NCI-H1436 (cell line): ENCODE data around the gene ROR2.
"Not testable (repeated sequence)": the region's sequence is repeated elsewhere in the genome, so short reads cannot be mapped to it uniquely, and the experiment has no call there.

Experiments used
- DNase-seq: peaks from one replicate; lab custom pipeline; 2025; lab: John Stamatoyannopoulos, UW

ROR2 gene

DNA sequence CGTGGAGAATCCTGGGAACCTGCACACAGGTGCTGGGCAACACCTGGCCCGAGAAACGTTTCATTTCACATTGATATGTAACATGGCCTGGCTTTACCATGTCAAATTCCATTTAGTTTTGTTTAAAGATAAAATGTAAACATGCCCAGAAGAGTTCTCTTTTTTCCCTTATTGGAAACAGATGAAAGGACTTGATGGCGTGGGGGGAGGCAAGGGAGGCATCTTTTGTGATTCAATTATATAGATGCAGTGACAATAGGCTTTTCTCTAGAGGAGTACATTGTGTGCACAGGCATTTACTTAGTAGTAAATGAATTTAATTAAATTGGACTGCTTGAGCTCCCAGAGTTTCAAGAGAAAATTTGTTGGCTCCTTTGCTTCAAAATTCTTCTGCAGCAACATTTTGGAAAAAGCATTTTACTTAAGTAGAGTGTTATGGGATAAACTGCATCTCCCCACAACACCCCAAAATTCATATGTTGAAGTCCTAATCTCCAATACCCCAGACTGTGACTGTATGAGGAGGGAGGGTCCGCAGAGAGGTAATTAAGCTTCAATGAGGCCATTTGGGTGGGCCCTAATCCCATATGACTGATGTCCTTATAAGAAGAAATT lies 272.1 kb downstream of the ROR2 start:
- DNase-seq: no peak

DNA sequence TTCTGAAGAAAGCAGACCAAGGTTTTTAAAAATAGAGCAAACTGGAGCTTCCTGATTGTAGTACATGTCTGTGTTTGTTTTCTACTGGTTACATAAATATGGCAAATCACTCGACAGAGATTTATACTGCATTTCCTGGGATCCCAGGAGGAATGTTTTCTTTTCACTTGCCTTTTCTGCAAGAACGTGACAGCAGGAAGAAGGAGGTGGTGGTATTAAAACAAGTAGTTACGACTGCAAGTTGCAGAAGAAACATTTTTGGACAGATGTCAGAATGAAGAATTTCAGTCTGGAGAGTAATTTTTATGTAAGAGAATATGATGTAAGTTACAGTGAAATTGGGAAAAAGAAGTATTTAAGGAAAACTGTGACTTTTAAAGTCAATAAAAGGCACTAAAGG lies 272.7 kb downstream of the ROR2 start:
- DNase-seq: no peak

DNA sequence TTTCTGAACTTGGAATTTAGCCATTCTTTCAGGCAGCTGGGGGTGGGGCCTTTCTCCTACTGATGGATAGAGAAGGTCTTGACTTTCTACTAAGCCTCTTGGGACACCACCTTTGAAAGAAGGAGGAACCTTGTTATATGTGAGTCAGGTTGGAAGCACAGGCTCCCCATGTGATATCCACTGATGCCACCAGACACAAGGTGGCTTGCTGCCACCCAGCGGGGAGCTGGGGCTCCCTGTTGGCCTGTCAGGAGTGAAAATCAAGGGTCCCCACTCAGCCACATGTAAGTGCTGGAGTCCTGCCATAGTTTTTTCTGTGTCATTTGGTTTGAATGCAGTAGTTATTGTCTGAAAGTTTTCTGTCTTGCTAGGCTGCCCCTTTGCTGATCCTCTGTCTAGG lies 274.0 kb downstream of the ROR2 start:
- no peak for DNase-seq

DNA sequence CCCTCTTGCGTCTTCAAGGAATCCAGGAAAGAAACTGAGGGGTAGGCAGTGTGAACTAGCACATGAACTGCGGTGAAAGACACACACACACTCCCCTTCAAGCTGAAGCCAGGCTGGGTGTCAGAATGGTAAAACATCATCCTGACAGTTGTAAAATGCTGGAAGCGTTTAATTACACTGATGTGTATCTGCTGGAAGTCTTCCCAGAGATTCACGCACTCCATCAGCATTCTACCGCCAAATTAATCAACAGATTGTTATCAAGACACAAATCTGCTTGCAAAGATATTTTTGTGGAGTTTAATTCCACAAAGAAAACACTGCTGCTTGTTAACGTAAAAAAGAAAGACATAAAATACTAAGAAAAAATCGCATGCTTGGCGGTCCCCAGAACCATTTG lies 285.4 kb downstream of the ROR2 start:
- DNase-seq: no peak

DNA sequence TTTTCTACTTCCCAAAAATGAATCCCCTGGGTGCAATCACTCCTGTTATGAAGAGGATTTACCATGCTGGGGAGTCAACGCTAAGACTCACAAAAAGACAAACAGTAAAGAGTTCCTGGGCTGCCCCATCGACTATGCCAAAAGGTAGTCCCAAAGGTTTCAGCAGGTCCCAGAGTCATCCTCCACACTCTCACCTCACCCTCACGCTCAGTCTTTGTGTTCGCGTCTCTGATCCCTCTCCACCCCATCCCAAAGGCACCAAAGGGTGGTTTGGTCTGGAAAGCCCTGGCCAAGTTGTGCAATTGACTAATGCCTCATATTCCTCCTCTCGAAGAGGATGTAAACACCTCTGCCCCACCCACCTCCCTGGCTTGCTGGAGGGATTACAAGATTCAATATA lies 286.2 kb downstream of the ROR2 start:
- no peak for DNase-seq

DNA sequence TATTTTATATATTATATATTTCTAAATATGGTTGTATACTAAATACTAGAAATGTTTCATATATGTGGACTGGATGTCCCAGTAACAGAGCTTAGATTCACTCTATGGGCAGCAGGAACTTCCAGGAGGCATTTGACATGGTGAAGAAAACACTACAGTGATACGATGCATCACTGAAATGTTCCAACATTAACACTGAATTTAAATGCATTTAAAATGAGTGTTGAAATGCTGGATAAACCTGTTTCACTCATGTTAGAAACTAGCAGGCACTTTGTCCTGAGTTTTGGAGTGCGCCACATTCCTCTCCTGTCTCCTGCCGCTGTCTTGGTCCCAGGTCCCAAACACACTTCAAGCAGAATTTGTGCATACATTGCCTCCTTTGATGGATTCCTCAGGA lies 288.6 kb downstream of the ROR2 start:
- no peak for DNase-seq

DNA sequence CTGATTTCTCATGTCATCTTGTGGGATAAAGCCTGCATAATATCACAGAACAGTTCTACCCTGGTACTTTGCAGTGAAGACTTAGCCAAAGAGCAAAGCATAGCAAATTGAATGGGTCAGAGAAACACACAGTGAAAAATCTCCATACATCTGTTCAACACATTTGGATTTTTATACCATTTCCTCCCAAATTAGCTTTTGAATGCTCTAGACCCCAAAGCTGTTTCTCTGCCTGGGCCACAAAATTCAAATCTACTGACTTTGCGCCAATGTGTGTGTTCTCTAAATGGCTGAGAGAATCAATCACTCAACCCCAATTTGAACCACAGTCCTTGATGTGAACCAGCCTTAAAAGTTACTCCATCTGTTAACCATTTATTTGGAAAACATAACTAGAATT lies 289.5 kb downstream of the ROR2 start:
- DNase-seq: no peak

DNA sequence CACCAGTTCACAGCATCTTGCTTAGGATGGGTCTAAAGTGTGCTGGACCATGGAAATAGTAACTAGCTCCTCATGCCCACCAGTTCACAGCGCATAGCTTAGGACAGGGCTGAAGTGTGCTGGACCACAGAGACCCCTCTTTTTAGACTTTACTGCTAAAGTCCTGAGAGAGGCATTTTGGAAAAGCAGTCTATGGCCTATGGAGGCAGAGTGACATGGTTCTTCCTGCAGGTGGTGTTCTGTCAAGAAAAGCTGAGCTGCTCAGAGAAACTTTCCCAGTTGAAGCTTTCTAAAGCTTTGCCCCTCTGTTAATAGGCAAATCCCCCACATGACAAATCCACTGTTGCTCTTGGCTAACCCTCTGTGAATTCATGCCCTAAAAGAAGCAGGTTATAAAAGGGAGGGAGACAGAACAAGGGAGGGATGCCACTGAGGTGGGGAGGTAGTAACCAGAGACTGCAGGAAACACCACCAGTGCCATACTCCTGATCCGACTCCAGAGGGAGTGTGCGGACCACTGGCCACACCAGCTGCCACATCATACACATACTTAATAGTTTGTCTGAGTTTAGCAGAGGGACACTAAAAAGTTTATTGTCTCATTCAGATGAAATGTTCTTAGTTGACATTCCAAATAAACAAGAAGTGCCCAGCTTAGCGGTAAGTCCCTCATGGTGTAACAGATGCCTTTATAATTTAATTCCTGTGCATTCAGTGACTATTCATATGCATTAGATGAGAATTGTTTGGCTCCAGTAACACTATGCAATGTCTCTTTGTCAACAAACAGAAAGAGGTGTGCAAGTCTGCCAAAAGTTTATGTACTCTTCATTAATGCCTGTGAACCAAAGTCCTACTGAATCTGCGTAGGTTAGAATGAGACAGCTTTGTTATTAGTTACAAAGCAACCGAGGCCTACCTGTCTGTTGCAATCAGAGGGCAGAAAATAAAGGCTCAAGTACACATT lies 290.2 kb downstream of the ROR2 start:
- no peak for DNase-seq

DNA sequence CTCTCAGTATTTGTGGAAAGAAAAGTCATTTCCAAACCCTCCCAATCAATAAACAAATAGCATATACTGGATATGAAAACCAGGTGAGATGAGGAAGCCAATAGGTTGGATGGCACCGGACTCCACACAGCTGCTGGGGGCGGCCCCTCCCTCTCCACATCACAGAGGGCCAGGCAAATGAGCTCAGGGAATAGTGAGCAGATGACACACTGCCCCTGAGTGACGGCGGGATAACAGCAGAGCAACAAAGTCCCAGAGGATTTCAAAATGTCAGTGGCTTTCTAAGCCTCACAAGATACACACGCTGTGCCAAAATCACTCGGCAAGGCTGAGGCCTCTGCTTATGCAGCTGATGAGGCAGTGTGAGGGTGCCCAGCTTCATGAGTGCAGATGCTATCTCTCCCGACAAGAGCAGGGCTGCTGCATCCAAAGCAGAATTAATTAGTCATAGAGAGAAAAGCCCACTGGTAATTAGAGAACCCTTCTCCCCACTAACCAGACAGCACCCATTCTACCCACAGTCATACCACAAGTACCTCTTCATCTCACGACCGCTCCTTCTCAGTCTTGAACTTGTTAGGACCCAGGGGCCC lies 291.4 kb downstream of the ROR2 start:
- DNase-seq: no peak

DNA sequence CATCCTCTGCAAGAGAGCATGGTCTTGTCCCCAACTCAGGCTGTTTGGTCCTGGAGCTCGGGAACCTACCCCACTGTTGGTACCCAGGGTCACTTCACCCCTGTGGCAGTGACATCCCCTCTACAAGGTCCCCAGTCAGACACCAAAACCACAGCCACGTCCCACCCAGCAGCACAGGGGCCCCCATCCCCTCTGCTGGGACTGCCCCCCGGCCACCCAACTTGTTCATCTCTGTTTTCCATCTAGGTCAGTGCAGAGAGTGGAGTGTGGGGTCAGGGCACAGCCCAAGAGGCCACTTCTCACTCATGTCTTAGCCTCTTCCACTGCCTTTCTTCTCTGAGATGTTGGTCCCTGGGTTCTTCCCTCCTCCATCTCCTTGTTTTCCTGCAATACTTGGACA lies 292.5 kb downstream of the ROR2 start:
- DNase-seq: no peak

DNA sequence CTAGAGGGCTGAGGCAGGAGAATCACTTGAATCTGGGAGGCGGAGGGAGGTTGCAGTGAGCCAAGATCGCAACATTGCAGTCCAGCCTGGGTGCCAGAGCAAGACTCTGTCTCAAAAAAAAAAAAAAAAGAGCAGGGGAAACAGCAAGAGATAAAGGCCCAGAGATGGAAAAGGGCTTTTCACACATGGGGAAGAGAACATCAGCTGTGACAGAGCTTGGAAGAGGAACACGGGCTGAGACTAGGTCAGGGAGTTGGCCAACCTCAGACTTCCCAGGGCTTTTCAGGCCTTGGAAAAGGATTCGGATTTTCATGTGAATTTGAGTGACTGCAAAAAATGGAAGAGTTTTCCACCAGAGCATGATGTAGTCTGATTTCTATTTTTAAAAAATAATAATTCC lies 294.4 kb downstream of the ROR2 start:
- DNase-seq: no peak

DNA sequence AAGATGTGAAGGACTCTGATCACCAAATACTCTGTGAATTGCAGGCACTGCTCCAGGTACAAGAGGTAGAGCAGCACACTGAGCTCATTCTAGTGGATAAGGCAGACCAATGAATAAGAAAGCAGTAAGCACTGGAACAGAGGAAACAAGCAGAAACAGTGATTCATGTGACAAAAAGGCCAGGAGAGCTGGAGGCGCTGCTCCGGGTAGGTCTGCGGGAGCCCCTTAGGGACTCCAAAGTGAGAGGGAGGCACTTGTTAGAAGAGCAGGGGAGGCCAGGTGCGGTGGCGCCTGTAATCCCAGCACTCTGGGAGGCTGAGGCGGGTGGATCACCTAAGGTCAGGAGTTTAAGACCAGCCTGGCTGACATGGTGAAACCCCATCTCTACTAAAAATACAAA lies 294.8 kb downstream of the ROR2 start:
- no peak for DNase-seq

DNA sequence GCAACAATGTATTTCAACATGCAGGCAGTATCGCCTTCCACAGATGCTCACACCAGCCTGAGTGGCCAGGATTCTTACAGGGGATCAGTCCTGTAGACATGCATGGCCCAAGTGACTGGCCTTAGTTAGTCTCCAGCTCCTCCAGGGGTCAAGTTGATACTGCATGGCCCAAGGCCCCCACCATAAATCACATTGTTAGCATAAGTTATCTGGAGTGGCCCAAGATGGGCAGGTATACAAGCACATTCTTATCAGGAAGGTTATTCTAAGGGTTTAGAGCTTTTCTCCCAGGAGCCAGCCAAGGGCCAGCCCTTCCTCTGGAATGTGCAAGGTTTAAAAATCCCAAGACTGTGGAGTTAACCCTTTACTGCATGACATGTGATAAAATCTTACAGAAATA lies 295.5 kb downstream of the ROR2 start:
- no peak for DNase-seq

DNA sequence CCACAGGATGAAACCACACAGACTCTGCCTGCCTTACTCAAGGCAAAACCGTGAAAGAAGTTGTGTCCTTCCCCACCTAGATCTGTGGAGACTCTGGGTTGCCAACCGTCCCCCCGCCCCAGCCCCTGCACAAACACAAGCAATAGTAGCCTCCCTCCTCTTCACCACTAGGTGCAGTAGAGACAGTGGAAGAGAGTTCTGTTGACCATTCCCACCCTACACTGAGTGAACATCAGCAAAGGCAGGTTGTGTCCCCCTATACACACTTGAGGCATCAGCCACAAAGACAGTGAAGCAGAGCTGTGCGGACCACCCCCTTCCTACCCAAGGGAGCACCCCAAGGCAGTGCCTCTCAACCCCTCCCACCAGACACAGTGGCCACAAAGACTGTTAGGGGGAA lies 302.7 kb downstream of the ROR2 start:
- no peak for DNase-seq

DNA sequence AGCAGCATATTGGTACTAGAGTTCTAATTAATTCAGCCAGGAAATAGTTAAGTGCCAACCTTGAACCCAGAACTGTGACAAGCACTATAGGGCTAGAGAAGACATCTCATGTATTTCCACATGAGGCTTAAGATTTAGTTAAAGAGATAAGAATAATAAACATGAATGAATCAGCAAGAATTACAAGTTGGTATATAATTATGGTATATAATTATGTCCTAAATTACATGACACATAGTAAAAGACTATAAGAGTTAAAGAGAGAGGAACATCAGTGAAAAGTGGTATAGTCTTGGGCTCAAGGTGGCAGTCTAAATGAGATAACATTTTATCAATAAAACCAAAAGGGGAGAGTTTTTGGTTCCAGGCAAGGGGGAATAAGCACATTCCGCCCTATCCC lies 303.3 kb downstream of the ROR2 start:
- no peak for DNase-seq

DNA sequence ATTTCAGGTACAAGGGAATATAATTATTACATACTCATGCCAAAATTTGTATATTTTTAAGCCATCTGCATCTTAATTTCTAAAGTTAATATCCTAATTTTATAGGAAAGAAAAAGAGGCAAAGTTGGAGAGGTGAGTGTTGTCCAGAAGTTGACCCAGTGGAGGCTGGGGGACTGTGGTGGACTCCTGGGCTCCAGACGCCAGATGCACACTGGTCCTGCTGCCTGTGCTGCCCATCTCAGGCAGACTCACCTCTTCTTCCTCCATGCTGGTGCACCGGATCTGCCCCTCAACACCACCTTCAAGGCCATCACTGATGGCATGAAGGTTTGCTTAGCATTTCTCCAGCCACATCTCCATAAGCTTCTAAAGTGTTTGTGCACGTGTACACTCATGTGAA lies 305.6 kb downstream of the ROR2 start:
- no peak for DNase-seq

DNA sequence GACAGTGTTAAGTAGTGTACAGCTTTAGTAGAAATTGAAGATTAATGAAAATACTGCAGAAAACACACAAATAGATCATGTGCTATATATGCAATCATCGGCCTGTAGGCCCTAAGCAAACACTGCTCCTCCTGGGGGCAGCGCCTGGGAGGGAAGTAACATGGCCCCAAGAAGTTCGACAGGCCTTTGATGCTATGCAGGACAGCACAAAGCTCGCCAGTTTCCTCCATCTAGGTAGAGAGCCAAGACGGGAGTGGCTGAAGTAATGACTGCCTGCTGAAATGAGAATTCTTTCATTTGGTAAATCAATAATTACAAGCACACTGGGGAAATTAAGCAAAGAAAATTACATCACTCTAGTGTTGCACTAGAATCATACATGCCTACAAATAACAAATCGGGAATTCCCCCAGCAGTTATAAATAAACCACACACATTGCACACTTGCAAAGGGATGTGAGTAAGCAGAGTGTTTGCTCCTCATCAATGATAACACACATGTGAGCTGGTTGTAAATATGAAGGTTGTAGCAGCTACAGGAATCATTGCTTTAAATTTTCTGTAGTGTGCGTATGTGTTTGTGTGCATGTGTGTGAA lies 306.4 kb downstream of the ROR2 start:
- DNase-seq: no peak

DNA sequence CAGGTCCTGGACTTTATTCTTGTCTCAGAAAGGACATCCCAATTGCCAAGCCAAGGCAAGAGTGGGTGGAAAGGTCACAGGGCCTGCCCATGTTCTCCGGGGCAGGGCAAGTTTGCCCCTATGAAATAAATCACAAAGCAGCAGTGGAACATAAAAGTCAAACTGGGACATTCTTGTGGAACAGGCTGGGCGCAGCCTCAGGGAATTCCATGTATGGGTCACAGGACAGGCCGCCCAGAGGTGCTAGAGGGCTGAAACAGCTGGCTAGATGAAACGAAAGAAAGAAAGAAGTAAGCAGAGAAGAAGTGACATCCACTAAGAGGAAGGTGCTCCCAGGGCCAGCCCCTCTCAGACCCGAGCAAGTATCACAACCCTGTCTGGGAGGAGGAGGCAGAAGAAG lies 307.3 kb downstream of the ROR2 start:
- DNase-seq: no peak

DNA sequence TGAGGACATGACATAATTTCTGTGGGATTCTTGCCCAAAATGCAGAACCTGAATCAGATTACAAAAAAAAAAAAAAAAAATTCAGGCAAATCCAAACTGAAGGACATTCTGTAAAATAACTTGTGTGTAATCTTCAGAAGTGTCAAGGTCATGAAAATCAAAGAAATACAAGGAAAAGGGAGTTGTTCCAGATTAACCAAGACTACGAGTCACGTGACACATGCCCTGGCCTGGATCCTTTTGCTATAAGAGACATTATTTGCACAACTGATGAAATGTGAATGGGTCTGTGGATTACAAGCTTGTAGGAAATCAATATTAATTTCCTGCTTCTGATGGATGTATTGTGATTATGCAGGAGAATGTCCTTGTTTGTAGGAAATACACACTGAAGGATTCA lies 309.6 kb downstream of the ROR2 start:
- DNase-seq: no peak

DNA sequence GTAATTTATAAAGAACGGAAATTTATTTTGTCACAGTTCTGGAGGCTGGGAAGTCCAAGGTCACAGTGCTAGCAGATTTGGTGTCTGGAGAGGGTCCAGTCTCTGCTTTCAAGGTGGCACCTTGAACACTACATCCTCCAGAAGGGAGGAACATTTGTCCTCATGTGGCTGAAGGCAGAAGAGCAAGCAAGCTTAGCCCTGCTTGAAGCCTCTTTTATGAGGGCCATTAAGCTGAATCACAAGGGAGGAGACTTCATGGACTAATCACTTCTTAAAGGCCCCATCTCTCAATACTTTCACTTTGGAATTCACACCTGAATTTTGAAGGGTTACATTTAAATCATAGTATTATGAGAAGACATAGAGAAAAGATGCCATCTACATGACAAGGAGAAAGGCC lies 311.0 kb downstream of the ROR2 start:
- DNase-seq: no peak

DNA sequence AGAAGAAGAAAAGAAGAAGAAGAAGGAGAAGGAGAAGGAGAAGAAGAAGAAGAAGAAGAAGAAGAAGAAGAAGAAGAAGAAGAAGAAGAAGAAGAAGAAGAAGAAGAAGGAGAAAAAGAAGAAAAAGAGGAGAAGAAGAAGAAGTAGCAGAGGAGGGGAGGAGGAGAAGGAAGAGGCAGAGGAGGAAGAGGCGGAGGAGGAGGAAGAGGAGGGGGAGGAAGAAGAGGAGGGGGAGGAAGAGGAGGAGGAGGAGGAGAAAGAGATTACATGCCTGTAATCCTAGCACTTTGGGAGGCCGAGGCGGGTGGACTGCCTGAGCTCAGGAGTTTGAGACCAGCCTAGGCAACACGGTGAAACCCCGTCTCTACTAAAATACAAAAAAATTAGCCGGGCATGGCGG lies 315.2 kb downstream of the ROR2 start:
- not testable (repeated sequence) for DNase-seq

DNA sequence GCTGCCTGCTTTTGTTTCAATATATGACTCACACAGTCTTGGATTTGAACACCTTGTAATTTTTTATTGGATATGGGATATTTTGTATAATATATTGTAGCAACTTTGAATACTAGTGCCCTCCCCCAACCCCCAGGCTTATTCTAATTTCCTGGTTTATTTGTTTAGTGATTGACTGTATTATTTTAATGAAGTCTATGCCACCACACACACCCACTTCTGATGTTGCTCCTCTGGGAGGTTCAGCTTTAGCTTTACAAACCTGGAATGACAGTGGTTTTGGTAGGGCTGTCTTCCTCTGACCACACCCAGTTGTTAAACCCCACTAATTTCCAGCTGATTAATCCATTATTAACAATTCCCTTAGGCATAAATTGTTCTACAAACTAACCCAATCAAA lies 320.3 kb downstream of the ROR2 start:
- DNase-seq: no peak

DNA sequence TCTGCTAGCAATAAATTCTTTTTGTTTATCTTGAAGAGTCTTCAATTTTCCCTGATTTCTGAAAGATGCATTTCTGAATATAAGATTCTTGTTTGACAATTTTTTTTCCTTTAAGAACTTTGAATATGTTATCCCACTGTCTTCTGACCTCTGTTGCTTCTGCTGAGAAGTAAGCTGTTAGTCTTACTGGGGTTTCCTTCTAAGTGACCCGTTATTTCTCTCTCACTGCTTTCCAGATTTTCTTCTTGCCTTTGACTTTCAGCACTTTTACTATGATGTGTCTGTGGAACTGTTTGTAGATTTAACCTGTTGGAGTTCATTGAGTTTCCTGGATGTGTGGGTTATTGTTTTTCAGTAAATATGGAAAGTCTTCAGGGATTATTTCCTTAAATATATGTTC lies 321.1 kb downstream of the ROR2 start:
- no peak for DNase-seq
